GM19035 (cell line): ENCODE data around the gene NDUFC2.
A peak's percentile ranks its signal among the peaks of the same experiment; 100 is the strongest.
"Not testable (repeated sequence)": the region's sequence is repeated elsewhere in the genome, so short reads cannot be mapped to it uniquely, and the experiment has no call there.

Experiments
- ATAC-seq: cut with Tn5 transposase; IDR thresholded peaks from one replicate; pipeline ENCODE4 v1.9.1; 2021; ENCODE audit not compliant: unreplicated experiment

The NDUFC2 gene

DNA sequence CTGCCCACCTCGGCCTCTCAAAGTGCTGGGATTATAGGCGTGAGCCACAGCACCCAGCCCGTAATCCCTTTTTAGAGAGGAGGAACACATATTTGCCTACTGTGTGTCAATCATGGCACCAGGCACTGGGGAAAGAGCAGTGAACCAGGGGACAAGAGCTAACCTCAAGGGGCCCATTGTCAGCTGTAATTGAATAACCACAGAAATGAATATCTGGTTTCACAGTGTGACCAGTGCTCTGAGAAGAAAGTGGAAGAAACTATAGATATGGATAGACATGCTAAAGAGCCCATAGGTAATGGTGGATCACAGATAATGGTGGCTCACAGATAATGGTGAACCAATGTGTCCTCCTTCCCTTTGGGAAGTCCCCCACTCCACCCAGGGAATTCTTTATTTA is 48.0 kb downstream of the NDUFC2 start:
- ATAC-seq, result no peak

GRCh38 chr11:78030429-78031325 is 49.0 kb downstream of the NDUFC2 start:
- no peak for ATAC-seq

- not testable (repeated sequence) for ATAC-seq
Observed at GRCh38 chr11:78028423-78028822, 51.2 kb downstream of the NDUFC2 start.

GRCh38 chr11:78027759-78028158 is 51.9 kb downstream of the NDUFC2 start:
- ATAC-seq, result no peak

GRCh38 chr11:78025378-78025777 is 54.3 kb downstream of the NDUFC2 start:
- no peak for ATAC-seq

- ATAC-seq, result no peak
Observed at GRCh38 chr11:78023426-78023825, 56.2 kb downstream of the NDUFC2 start.

GRCh38 chr11:78022397-78023396 is 57.0 kb downstream of the NDUFC2 start, which contains the start of gene KCTD14:
TSS of gene KCTD14 (minus strand) at chr11:78023276. CDS start at chr11:78023249, 27 bp downstream.
- peak; percentile 70 for ATAC-seq

DNA sequence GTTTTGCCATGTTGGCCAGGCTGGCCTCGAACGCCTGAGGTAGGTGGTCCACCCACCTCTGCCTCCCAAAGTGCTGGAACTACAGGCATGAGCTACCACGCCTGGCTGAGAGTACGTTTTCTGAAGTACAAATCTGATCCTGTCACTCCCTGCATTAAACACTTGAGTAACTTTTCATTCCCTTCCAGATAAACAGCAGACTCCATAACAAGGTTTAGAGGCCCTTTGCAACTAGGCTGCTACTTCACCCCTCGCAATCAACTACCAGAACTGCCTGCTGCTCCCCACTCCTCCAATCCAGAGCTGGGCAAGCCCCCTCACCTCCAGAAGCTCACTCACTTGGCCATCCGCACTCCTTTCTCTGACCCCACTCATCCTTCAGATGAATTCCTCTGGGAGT is 58.1 kb downstream of the NDUFC2 start:
- ATAC-seq, result no peak

DNA sequence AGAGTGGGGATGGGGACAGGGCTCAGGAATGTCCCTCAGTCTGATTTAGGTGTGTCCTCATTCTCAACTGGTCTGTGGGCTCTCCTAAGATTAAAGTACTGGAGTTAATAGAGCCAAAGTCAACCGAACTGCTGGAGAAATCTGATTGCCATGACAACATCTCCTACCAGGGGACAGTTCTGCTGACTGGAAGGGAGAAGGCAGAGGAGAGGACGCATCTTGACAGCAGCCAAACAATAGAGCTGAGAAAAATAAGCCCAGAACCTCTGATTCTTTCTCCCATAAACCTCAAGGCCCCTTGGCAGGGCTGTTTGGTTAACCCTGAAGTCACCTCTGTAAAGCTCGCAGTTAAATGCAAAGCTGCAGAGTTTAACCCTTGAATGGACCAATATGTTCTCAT is 59.4 kb downstream of the NDUFC2 start:
- ATAC-seq, result no peak

DNA sequence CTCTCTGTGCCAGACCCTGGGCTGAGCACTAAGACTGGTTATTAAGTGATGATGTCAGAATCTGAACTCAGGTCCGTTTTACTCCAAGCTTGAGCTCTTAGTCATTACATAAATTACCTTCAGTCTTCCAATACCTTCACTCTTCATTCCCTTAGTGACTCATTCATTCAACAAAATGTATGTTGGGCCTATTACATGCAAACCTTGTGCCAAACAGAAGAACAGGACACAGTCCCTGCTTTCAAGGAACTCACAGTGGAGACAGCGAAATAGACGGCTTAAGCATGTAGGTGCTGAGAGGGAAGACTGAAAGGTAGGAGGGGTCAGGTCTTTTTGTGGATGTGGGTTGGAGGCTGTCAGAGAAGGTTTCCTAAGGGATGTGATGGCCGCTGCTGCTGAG is 59.9 kb downstream of the NDUFC2 start:
- no peak for ATAC-seq
